Medulla oblongata (tissue), 1 donor: ENCODE measurements around the gene RSPO4.
"Not testable (repeated sequence)": the region's sequence is repeated elsewhere in the genome, so short reads cannot be mapped to it uniquely, and the experiment has no call there.

Experiments
- DNase-seq: peaks from one replicate; pipeline ENCODE4 v3.0.0-alpha.2; 2015; ENCODE audit errors: extremely low spot score

Gene RSPO4

DNA sequence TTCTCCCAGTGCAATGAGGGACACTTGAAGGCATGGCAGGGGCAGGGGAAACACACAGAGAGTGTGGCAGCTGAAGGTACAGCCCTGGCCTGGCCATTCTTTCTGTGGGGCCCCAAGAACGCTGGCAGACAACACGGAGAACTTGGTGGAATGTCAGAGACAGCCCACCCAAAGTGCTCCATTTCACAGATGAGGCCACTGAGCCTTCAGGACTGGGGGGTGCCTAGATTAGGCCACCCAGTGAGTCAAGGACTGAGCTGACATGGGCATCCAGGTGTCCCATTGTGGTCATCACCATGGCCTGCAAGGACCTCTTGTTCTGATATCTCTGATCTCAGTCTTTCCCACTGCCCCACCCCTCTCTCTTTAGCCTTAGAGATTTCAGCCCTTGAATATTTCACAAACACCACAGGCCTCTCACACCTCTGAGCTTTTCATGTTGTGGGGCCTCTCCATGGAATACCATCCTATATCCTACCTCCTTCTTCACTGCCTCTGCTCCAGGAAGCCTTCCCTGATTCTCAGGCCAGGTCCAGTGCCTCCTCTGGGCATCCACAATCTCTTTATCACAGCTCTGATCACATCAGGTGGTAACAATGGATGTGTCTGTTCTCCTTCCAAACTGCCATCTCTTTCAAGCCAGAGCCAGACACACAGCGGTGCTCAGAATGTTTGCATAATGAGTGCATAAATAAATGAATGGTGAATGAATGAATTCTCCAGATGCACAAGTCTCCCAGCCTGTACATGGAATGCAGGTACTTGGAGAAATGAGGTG, 2.0 kb upstream of the RSPO4 start:
- no peak for DNase-seq

DNA sequence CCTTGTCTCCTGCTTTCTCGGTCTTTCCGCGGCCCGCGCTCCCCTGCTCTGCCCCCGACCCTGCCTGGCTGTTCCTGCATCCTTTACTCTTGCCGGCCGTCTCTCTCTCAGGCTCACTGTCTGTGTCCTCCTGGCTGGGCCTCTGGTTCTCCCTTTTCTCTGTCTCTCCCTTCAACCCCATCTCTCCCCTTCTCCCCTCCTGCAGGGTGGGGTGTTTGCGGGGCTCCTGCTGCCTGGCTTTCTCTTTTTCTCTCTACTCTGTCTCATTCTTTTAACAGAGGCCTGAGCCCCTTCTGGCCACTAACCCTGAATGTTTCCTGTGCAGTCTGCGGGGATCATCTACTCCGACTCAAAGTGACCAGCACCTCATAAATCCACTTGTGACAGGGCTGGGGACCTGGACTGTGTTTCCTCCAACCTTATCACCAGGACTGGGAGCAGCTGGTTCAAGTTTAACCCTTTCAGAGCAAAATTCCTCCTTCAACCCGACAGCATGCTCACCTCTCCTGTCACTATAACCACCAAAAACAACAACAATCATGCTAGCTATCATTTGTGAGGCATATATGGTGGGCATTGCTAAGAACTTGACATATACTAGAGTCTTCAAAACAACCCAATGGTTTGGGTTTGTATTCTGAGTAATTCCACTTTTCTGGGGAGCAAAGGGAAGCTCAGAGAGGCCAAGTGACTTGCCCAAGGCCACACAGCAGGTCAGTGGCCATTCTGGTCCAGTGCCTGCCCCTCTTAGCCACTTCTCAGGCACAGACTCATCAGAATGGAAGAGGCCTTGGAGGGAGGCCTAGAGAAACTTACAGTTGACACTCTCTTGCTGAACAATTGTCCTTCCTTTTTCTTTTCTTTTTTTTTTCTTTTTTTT, 811 bp upstream of the RSPO4 start:
- no peak for DNase-seq

DNA sequence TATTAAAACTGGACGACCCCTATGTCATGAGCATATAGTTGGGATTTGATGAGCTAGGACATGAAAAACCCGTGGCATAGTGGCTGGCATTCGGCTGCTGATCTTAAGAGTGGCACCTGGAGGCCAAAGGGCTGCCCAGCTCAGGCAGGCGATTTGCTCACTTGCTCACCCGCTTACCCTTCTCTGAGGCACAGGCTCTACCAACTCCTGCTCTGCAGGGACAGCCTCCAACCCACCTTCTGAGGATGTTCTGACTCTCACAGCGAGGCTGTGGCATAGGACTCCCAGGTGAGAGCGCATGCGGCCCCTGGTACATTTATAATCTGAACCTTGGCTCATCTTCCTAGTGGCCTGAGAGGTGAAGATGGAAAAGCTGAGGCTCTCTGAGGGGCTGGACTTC, 995 bp downstream of the RSPO4 start:
- no peak for DNase-seq

DNA sequence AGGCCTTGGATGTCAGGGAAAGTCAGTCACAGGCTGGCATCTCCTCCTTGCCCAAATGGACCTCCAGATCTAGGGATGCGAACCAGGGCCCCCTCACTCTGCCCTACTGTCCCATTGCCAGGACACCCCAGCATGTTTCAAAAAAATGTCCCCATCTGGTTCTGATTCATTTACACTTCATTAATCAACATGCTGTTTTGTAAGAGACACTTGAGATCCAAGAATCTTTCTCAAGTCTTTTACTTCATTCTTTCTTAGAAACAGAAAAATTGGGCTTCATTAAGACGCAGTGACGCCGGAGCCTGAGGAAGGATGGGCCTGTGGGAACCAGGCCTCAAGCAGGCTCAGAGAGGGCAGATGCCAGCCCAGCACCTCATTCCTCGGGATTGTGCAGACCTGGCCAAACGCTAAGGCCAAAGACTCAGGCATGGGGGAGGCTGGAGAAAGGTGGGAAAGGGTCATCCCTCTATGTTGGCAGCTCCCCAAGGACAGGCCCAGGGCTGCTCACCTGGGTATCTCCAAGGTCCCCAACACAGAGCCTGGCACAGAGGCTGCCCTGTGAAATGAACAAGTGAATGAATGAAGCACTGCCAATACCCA, 3.8 kb downstream of the RSPO4 start:
- DNase-seq: no peak

DNA sequence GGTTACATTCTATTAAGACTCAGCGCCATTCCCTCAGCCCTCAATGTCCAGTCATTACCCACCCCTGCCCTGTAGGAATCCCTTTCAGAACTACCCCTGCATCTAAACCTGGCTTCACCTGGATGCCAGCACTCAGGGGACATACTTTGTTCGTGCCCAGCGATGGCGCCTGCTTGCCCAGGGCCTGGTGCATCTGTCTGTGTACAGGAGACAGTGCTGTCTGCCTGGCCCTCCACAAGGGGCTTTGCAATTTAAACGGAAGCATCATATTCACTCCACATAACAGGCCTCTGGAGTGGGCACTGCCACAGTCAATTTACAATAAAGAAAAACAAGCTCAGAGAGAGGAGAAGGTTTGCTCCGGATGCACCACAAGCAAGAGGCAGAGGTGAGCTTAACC, 4.6 kb downstream of the RSPO4 start:
- no peak for DNase-seq

DNA sequence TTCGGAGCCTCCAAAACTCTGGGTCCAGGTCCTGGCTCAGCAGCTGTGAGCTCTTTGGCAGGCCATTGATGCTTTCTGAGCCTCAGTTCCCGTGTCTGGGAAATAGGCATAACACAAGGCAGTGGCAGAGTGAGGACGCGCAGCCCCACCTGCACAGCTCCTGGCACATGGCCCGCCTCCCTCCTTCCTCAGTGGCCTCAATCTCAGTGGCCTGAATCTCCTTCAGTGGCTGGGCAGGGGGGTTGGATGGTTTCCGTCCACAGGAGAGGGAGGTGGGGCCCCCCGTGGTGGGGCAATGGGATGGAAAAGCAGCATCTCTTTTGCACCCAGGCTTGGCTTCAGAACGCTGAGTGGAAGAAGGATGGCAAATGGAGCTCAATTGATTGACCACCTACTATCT, 5.1 kb downstream of the RSPO4 start:
- DNase-seq: no peak

DNA sequence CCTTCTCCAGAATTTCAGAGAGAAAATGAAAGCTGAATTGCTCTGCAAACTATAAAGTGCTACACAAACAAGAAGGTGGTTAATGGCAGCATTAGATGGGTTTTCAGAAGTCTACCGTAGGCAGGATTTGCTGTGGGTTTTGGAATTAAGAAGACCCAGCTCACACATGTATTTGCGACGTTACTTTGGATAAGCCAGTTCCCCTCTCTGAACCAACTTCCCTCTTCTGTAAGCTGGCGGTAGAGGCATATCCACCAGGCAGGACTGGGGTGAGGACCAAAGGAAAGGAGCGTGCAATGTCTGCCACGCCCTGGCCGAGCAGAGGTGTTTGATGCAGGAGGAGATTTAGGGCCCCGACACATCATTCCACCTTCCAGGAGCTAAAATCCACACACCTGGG, 6.9 kb downstream of the RSPO4 start:
- DNase-seq: no peak

DNA sequence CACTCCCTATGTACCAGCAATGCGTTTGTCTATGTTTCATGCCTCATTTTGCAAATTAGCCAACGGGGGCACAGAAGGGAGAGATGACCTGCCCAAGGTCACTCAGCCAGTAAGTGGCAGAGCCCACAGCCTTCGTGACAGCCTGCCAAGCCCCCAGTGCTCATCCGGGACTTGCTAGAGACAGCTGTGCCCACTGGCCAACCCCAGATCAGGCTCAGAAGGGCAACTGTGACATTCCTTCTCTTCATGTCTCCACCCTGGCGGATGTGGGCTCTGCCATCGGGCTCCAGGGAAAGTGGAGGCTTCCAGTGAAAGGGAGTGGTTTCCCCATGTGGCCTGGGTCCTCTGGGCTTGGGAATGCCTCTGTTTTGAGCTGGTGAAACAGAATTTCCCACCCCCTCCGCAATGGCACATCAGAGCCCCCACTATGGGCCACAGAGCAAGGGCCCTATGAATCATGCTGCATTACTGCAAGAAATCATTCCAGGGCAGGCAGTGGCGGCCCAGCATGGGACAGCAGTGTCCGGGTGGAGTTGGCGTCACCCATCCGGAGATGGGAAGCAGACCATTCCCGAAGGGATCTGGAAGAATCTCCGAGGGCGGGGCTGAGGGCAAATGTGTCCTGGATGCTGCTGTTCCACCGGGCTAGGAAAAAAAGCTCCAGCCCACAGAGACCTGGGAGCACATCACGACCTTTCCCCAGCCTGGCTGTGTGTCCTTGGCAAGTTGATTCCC, 9.1 kb downstream of the RSPO4 start:
- no peak for DNase-seq

DNA sequence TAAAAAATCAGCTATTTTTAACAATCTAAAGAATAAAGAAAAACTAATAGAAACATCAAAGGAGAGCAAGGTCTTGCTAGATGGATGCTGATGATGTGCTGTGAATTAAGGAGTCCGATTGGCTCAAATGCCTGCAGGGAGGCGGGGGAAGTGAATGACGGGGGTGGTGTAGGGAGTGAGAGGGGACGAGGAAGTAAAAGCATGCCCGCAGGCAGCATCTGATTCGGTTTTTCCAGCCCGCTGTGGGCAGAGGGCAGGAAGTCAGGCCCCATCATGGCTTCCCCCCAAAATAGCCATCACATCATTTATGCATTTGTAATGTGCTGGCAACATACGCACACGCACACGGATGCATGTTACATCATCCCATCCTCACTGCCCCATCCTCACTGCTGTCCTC, 10.3 kb downstream of the RSPO4 start:
- no peak for DNase-seq

DNA sequence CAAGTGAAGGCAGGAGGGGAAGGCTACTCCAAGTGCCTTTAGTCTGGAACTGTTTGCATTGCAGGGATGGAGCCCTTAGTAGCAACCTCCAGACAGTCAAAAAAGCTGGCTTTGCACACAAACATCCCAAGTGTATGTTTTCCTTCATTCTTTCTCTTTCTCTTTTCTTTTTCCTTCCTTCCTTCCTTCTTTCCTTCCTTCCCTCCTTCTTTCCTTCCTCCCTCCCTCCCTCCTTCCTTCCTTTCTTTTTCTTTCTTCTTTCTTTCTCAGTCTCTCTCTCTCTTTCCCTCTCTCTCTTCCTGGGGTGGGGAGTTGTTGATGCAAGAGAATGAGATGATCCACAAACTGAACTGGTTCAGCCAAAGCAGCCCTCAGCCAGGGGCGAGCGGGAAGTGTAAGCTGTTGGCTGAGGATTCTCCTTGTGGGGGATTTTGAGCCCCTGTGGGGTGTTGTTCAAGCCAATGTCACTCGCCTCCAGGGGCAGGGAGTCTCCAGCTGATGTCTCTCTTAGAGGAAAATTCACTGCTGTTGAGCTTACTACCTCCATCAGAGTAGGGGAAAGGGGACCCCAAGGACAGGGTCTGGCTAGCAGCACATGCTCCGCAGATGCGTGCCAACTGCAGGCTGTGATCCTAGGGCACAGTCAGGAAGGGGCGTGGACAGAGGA, 11.7 kb downstream of the RSPO4 start:
- no peak for DNase-seq

DNA sequence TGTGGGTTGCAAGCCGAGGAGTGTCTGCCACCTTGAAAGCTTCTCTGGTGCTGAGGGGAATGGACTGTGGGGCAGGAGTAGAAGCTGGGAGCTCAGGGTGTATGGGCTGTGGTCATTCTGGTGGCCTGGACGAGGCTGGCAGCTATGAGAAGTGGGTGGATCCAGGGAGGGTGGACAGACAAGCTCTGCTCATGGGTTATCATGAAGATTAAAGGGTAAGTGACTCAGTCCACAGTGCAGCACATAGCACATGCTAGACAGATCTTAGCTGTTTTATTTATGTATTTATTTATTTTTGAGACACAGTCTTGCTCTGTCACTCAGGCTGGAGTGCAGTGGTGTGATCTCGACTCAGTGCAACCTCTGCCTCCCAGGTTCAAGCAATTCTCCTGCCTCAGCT, 13.8 kb downstream of the RSPO4 start:
- no peak for DNase-seq

DNA sequence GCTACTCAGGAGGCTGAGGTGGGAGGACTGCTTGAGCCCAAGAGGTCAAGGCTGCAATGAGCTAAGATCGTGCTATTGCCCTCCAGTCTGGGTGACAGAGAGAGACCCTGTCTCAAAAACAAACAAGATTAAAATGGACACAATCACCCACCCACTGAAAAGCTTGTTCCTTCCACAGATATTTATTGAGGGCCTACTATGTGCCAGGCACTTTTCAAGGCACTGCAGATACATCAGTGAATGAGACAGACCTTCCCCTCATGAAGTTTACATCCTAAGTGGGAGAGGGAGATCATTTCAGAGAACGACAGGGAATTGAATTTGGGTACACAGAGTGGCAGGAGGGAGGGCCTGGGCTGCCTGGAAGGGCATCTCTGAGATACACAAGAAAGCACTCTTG, 14.4 kb downstream of the RSPO4 start:
- DNase-seq: no peak

DNA sequence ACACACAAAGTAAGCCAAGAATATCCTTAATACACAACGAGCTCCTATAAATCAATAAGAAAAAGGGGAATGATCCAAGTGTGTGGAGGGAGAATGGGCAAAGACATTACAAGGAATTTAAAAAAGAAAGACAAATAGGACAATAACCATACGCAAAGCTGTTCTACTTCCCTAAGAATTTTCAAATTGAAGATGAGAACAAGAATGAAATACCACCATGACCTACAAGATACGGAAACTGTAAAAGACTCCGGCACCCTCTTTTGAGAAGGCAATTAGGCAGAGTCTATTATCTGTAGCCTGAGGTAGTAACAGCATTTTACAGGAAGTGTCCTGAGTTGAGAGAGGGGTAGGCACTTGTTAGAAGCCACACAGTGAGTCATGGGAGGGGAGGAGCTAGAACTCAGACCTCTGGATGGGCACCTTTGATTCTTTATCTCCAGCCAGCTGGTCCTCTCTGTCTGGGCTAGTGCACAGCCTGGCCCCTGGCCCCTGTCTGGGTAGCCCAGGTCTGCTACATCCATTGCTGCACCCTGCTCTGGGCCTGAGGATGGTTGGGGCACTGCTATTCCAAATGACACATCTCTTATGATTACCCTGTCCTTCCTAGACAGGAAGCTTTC, 15.3 kb downstream of the RSPO4 start:
- DNase-seq: no peak

DNA sequence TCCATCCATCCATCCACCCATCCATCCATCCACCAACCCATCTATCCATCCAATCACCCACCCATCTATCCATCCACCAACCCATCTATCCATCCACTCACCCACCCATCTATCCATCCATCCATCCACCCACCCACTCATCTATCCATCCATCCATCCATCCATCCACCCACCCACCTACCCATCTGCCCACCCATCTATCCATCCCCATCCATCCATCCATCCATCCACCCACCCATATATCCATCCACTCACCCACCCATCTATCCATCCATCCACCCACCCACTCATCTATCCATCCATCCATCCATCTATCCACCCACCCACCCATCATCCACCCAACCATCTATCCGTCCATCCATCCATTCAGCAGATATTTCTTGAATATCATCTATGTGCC, 17.1 kb downstream of the RSPO4 start:
- DNase-seq: not testable (repeated sequence)

DNA sequence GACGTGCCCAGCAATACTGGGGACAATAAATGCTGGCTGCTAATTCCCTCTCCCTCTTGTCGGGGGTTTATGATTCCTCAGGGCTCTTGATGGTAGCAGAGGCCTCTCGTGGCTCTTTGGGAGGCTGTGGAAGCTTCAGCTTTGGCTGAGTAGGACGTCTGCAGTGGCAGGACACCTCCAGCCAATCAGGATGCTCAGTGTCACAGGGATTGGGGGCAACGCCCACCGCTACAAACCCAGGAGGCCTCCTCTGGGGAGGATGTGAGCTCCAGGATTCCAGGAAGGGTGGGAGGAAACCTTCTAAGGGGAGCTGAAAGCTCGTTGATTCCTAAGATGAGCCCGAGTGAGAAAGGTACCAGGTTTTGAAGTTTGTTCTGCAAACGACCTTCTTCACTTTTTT, 19.4 kb downstream of the RSPO4 start:
- DNase-seq: no peak

DNA sequence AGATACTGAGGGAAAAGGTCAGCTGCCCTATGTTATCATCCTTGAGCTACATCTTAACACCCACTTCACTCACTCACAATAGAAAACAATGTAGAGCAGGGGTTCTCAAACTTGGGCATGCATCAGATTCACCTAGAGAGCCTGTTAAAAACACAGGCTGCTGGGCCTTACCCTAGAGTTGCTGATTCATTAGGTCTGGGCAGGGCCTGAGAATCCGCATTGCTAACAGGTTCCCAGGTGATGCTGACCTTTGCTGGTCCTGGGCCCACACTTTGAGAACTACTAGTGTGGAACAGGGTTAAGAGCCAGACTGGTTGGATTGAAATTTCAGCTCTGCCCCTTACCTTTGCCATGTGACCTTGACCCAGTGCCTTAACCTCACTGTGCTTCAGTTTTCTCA, 25.1 kb downstream of the RSPO4 start:
- DNase-seq: no peak

DNA sequence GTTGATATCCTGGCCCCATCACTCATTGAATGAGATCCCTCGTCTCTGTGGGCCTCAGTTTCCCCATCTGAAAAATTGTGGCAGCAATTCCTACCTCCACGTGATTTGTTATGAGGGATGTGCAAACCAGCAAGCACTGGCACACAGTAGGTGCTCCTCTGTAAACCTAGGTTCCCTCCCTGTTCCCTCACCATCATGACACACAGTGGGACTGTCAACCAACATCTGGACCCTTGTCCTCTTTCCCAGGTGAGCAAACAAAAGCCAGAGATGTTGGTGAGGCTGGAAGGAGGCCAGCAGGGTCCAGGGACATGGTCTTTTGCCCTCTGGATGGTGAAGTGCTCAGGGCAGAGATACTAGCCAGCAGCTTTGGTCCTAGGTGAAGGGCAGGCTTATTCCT, 26.1 kb downstream of the RSPO4 start:
- no peak for DNase-seq

DNA sequence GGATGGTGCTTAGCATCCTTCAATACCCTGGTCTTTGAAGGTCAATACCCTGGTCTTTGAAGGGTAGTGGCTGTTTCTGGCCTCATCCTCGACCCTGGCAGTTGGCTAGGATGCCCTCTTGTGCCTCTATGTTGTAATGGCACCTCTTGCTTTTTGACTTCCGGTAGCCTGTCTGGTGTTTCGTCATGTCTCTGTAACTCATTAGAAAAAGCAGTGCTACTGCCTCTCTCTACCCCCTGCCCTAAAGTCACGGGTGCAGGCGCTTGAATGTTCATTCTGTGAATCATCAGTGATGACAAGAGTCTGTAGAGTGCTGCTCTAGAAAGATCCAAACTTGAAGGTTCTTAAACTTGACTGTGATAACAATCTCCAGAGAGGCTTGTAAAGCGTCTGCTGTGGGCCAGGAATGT, 28.3 kb downstream of the RSPO4 start:
- DNase-seq: no peak

DNA sequence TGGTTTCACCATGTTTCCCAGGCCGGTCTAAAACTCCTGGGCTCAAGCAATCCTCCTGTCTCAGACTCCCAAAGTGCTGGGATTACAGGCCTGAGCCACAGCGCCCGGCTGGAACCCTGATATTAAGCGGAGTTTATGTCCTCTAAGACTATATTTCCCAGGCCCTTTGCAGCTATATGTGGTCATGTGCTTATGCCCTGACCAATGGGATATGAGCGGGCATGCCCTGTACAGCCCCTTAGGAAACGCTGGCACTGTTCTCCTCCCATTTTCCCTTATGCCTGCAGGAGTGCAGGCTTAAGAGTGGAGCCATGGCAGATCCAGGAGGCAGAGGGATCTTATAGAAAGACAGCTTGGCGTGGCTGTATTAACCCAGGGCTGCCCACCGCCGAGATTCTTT, 29.9 kb downstream of the RSPO4 start:
- no peak for DNase-seq

DNA sequence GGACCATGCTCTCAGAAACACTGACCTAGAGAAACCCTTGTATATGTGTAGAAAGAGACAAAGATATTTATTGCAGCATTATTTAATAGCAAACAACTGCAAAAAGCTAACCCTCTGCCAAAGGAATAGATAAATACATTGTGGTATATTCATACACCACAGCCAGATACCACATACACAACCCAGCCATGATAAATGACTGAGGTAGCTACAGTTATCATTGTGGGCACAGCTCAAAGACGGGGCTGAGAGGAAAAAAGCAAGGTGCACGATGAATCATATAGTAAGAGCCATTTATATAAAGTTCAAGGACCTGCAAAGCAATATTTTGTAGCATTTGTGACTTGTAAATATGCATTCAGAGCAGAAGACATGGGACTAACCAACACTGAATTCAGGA, 30.8 kb downstream of the RSPO4 start:
- no peak for DNase-seq

DNA sequence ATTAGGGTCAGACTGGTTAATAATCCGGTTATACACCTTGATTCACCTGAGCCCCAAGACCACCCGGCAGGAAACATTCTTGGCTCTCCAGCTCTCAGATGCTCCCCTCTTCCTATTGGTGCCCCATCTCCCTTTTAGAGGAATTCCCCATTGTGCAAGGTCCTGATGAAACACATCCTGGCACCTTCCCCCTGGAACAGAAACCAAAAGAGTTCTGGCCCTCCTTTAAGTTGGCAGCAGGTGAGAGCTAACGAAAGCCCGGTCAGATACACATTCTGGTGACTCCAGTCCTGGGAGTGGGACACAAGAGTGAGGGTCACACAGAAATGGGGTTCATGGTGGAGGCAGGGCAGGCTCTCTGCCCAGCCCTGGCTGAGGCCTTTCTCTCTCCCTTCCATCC, 32.2 kb downstream of the RSPO4 start:
- DNase-seq: no peak
